Measurements from ENCODE around the gene BRAT1. TPM values are rescaled to one million over a fixed set of nuclear protein-coding genes. Genes with fewer than 3 reads are reported as not detected.

BRAT1 gene
- total RNA-seq, 2 donors from 2014 or later, result 42.1 to 42.7 TPM

- 95% methylated on average over 40 to 56 of the region's 56 CpGs for WGBS, 2 experiments (ENCODE audit: insufficient coverage in 1 of 2, insufficient read length in 1 of 2)
- H3K4me1 ChIP-seq (ENCODE audit: control insufficient read depth, insufficient read depth, low read length), result peaks cover 4% of the 10 kb centered on the region
- no peaks in the 10 kb centered on the region for H3K27me3 Mint-ChIP-seq (ENCODE audit: insufficient read depth)
- peaks cover 5% of the 10 kb centered on the region for H3K4me1 Mint-ChIP-seq
- DNase-seq, result no peak
- TF ChIP-seq CTCF (conservative IDR thresholded peaks at IDR 0.05), result no peak
- H3K9me3 Mint-ChIP-seq, result no peaks in the 10 kb centered on the region
- H3K27ac ChIP-seq (ENCODE audit: low read depth, low read length), result no peak overlapping the region
- peaks cover 32% of the 10 kb centered on the region for H3K36me3 Mint-ChIP-seq (ENCODE audit: low read depth)
- H3K27ac Mint-ChIP-seq, result no peak overlapping the region
- H3K4me3 ChIP-seq (ENCODE audit: low read length), result no peak overlapping the region
- peaks cover 17% of the 10 kb centered on the region for H3K36me3 ChIP-seq (ENCODE audit: control insufficient read depth, insufficient read depth, low read length)
- no peak overlapping the region for H3K9ac ChIP-seq (ENCODE audit: extremely low read depth, low read length, poor library complexity, severe bottlenecking)
- no peaks in the 10 kb centered on the region for H3K27me3 ChIP-seq (ENCODE audit: control insufficient read depth, insufficient read depth, low read length, poor library complexity, severe bottlenecking)
- no peaks in the 10 kb centered on the region for H3K9me3 ChIP-seq (ENCODE audit: control insufficient read depth, low read length)
- no peak overlapping the region for H3K4me3 Mint-ChIP-seq
These were observed 21.6 kb upstream of the BRAT1 start for GRCh38 chr7:2576742-2577491.

- WGBS, 2 experiments (ENCODE audit: insufficient coverage in 1 of 2, insufficient read length in 1 of 2), result 86 to 96% methylated on average over 11 to 21 of the region's 21 CpGs
- Mint-ChIP-seq H3K36me3 (ENCODE audit: low read depth) (peaks cover 32% of the 10 kb centered on the region), H3K27me3 (ENCODE audit: insufficient read depth) (no peaks in the 10 kb centered on the region), H3K4me1 (peaks cover 12% of the 10 kb centered on the region), H3K4me3 (no peak overlapping the region), H3K9me3 (no peaks in the 10 kb centered on the region), H3K27ac (peak overlapping the region; percentile 10)
- H3K9me3 ChIP-seq (ENCODE audit: control insufficient read depth, low read length), result no peaks in the 10 kb centered on the region
- H3K36me3 ChIP-seq (ENCODE audit: control insufficient read depth, insufficient read depth, low read length), result peaks cover 17% of the 10 kb centered on the region
- H3K4me1 ChIP-seq (ENCODE audit: control insufficient read depth, insufficient read depth, low read length), result peaks cover 7% of the 10 kb centered on the region
- DNase-seq, result no peak
- no peak overlapping the region for H3K4me3 ChIP-seq (ENCODE audit: low read length)
- no peak overlapping the region for H3K27ac ChIP-seq (ENCODE audit: low read depth, low read length)
- no peak overlapping the region for H3K9ac ChIP-seq (ENCODE audit: extremely low read depth, low read length, poor library complexity, severe bottlenecking)
- TF ChIP-seq CTCF (conservative IDR thresholded peaks at IDR 0.05), result no peak
- no peaks in the 10 kb centered on the region for H3K27me3 ChIP-seq (ENCODE audit: control insufficient read depth, insufficient read depth, low read length, poor library complexity, severe bottlenecking)
These were observed 20.5 kb upstream of the BRAT1 start for GRCh38 chr7:2575733-2576340.

GRCh38 chr7:2575046-2575732, 19.9 kb upstream of the BRAT1 start:
- H3K4me3 ChIP-seq (ENCODE audit: low read length), result no peak overlapping the region
- H3K36me3 Mint-ChIP-seq (ENCODE audit: low read depth), result peaks cover 32% of the 10 kb centered on the region
- peaks cover 7% of the 10 kb centered on the region for H3K4me1 ChIP-seq (ENCODE audit: control insufficient read depth, insufficient read depth, low read length)
- no peak for DNase-seq
- H3K27ac ChIP-seq (ENCODE audit: low read depth, low read length), result no peak overlapping the region
- peak overlapping the region; percentile 42 for H3K27ac Mint-ChIP-seq
- H3K36me3 ChIP-seq (ENCODE audit: control insufficient read depth, insufficient read depth, low read length), result peaks cover 17% of the 10 kb centered on the region
- no peaks in the 10 kb centered on the region for H3K27me3 Mint-ChIP-seq (ENCODE audit: insufficient read depth)
- TF ChIP-seq CTCF (conservative IDR thresholded peaks at IDR 0.05), result no peak
- no peaks in the 10 kb centered on the region for H3K9me3 ChIP-seq (ENCODE audit: control insufficient read depth, low read length)
- H3K9ac ChIP-seq (ENCODE audit: extremely low read depth, low read length, poor library complexity, severe bottlenecking), result no peak overlapping the region
- H3K9me3 Mint-ChIP-seq, result no peaks in the 10 kb centered on the region
- no peak overlapping the region for H3K4me3 Mint-ChIP-seq
- H3K27me3 ChIP-seq (ENCODE audit: control insufficient read depth, insufficient read depth, low read length, poor library complexity, severe bottlenecking), result no peaks in the 10 kb centered on the region
- WGBS, 2 experiments (ENCODE audit: insufficient coverage in 1 of 2, insufficient read length in 1 of 2), result 93% methylated on average over 11 to 21 of the region's 21 CpGs
- peaks cover 12% of the 10 kb centered on the region for H3K4me1 Mint-ChIP-seq

Data from endodermal cell (in vitro differentiated cells).